ENCODE measurements around the gene PJVK.
"Not testable (repeated sequence)": the region's sequence is repeated elsewhere in the genome, so short reads cannot be mapped to it uniquely, and the experiment has no call there.

PJVK gene

DNA sequence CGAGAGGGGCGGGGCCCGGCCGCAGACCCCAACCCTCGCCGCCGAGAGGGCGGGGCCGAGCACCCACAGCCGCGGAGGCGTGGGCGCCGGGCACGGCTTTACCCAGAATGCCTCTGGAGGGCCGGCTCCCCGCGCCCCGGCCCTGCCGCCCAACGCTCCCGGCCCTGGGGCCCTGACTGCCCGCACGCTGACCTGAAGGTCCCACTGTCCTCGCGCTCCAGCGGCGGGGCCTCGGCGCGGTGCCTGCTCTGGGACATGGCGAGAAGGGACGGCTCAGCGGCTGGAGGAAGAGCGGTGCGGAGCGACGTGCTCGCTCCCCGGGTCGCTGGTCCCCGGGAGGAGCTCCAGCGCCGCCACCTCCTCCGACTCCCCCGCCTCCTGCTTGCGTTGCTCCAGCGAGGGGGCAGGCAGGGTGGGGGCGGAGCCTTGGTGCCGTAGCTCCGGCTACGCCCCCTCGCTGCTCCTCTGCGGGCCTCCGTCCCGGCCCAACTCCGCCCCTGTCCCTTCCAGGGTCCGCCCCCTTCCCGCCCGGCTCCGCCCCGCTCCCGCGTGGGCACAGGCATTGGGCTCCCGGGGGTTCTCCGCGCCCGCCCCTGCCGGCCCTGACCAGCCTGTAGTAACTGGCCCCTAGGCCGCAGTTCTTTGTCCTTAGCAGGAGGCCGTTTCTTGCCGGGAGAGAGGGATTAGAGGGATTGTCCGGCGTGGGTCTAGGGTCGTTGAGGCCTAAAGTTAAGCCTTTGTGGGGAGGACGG lies at the start of gene PJVK, which contains the start of gene PRKRA:
PJVK (plus strand) TSS at position 605 of the 752 bp plus-strand sequence. CDS start 2,032 bp downstream, outside the sequence.
PRKRA (minus strand) TSS at position 402 of the 752 bp plus-strand sequence; CDS start at position 257, 145 bp downstream.
- peak; percentile 93 for ATAC-seq

DNA sequence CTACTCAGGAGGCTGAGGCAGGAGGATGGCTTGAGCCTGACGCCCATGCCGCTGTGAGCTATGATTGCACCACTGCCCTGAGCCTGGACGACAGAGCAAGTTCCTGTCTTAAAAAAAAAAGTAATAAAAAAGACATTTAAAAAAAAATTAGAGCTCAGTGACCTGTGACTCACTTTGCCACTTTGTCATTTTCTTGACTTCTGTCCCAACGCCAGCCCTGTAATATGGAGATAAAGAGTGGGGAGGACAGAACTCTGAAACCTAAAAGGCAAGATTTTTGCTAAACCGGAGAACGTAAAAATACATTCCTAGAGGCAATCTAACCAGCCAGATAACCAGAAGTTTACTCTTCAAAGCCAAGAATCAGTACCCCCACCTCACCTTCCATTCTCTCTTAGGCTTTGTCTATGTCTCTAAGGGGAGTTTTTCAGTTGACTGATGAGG lies 49.2 kb upstream of the PJVK start:
- ATAC-seq (no peak), DNase-seq (ENCODE audit: low spot score in 2 of 2) (no peak)
- no peak overlapping the region for H3K27ac Mint-ChIP-seq
- H3K4me3 Mint-ChIP-seq: no peak overlapping the region
- H3K4me1 Mint-ChIP-seq: peaks cover 15% of the 10 kb centered on the region
- no peaks in the 10 kb centered on the region for H3K36me3 Mint-ChIP-seq
- no peaks in the 10 kb centered on the region for H3K9me3 Mint-ChIP-seq

More for the DNA sequence above, at the start of gene PJVK, which contains the start of gene PRKRA:
- H3K27ac Mint-ChIP-seq: peak within 1 kb of the TSS; percentile 94
- DNase-seq (ENCODE audit: low spot score in 2 of 2): peak; percentile 93 to 98
- H3K4me1 Mint-ChIP-seq: peaks cover 24% of the 10 kb centered on the region
- no peaks in the 10 kb centered on the region for H3K9me3 Mint-ChIP-seq
- H3K4me3 Mint-ChIP-seq: peak within 1 kb of the TSS; percentile 83
- H3K36me3 Mint-ChIP-seq: peaks cover 36% of the 10 kb centered on the region

- DNase-seq (ENCODE audit: low spot score in 2 of 2) (no peak), ATAC-seq (peak; percentile 40)
- Mint-ChIP-seq H3K4me3 (peak overlapping the region; percentile 50), H3K9me3 (no peaks in the 10 kb centered on the region), H3K4me1 (peaks cover 15% of the 10 kb centered on the region), H3K36me3 (no peaks in the 10 kb centered on the region), H3K27ac (peak overlapping the region; percentile 74)
Measured at GRCh38 chr2:178403671-178404306, 47.4 kb upstream of the PJVK start.

GRCh38 chr2:178404368-178404767 lies 46.8 kb upstream of the PJVK start:
- H3K27ac Mint-ChIP-seq: peak overlapping the region; percentile 74
- peak overlapping the region; percentile 50 for H3K4me3 Mint-ChIP-seq
- peaks cover 15% of the 10 kb centered on the region for H3K4me1 Mint-ChIP-seq
- ATAC-seq (peak; percentile 98), DNase-seq (ENCODE audit: low spot score in 2 of 2) (peak; percentile 17 to 79)
- no peaks in the 10 kb centered on the region for H3K9me3 Mint-ChIP-seq
- H3K36me3 Mint-ChIP-seq: no peaks in the 10 kb centered on the region

DNA sequence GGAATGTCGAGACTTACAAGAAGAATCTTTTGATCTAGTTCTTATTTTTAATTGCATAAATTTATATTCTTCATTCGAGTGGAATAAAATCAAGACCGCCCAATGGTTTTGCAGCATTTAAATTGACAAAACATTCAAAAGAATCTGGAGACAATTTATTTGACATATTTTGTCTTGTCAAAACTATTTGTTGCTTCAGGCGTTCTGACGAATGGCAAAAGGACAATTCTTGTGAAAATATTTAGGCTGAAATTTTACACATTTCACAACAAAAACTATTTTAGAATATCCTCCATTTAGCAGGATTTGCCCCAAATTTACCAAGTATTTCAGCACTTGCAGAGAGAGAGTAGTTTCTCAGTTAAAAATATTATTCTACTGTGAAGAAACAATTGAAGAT lies 41.9 kb upstream of the PJVK start:
- no peak for DNase-seq (ENCODE audit: low spot score in 2 of 2)
- ATAC-seq: no peak
- Mint-ChIP-seq H3K27ac (no peak overlapping the region), H3K4me1 (peaks cover 7% of the 10 kb centered on the region), H3K36me3 (no peaks in the 10 kb centered on the region), H3K4me3 (no peak overlapping the region), H3K9me3 (no peaks in the 10 kb centered on the region)

GRCh38 chr2:178412047-178412446 lies 39.1 kb upstream of the PJVK start:
- Mint-ChIP-seq H3K4me1 (peaks cover 21% of the 10 kb centered on the region), H3K27ac (no peak overlapping the region), H3K36me3 (no peaks in the 10 kb centered on the region), H3K4me3 (no peak overlapping the region), H3K9me3 (no peaks in the 10 kb centered on the region)
- ATAC-seq (no peak), DNase-seq (ENCODE audit: low spot score in 2 of 2) (no peak)

DNA sequence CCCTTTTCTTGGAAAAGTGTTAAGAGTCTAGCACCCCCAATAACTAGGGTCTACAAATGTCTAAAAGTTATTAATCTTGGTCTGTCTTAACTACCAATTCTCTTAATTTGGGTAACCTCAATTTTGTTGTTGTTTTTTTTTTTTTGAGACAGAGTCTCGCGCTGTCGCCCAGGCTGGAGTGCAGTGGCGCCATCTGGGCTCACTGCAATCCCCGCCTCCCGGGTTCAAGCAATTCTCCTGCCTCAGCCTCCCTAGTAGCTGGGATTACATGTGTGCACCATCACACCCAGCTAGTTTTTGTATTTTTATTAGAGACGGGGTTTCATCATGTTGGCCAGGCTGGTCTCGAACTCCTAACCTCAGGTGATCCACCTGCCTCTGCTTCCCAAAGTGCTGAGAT lies 38.7 kb upstream of the PJVK start:
- Mint-ChIP-seq H3K4me1 (peaks cover 21% of the 10 kb centered on the region), H3K27ac (peak overlapping the region; percentile 98), H3K4me3 (peak overlapping the region; percentile 92)
- H3K9me3 Mint-ChIP-seq; ATAC-seq; DNase-seq (ENCODE audit: low spot score in 2 of 2); H3K36me3 Mint-ChIP-seq: not testable (repeated sequence)

DNA sequence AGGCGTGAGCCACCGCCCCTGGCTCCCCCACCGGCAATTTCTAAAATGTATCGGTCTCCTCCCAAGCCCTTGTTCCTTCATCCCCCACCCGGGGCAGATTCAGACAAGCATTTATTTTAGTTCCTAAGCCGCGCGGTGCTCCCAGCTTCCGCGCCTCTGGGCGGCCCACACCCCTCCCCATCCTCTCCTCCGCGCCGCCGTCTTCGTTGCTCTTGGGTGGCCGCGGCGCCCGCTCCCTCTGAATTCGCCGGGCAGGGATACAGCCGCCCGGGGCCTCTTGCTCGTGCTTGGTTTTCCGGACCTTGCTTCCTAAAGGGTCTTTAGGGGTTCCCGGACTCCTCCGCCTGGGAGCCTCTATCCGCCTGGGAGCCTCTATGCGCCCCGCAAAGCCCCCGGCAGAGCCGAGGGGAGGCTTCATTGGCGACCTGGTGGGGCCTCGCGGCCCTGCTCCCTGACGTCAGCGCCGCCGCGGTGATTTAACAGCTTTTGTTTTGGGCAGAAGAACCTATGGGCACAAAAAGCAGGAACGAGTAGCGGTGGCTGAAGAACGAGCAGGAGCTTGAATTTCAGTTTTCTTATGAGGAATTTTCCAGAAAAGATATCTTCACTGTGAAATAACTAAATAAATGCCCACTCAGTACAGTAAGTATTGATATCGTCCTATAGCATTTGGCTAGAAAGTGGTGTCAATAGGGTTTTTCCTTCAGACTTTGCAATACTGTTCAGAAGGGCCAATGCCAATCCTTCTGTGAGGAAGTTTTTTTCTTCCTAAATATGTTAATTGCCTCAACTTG lies 37.5 kb upstream of the PJVK start:
- H3K4me1 Mint-ChIP-seq: peaks cover 21% of the 10 kb centered on the region
- H3K4me3 Mint-ChIP-seq: peak overlapping the region; percentile 92
- DNase-seq (ENCODE audit: low spot score in 2 of 2) (peak; percentile 60 to 90), ATAC-seq (peak; percentile 88)
- peak overlapping the region; percentile 98 for H3K27ac Mint-ChIP-seq
- H3K36me3 Mint-ChIP-seq: no peaks in the 10 kb centered on the region
- no peaks in the 10 kb centered on the region for H3K9me3 Mint-ChIP-seq

DNA sequence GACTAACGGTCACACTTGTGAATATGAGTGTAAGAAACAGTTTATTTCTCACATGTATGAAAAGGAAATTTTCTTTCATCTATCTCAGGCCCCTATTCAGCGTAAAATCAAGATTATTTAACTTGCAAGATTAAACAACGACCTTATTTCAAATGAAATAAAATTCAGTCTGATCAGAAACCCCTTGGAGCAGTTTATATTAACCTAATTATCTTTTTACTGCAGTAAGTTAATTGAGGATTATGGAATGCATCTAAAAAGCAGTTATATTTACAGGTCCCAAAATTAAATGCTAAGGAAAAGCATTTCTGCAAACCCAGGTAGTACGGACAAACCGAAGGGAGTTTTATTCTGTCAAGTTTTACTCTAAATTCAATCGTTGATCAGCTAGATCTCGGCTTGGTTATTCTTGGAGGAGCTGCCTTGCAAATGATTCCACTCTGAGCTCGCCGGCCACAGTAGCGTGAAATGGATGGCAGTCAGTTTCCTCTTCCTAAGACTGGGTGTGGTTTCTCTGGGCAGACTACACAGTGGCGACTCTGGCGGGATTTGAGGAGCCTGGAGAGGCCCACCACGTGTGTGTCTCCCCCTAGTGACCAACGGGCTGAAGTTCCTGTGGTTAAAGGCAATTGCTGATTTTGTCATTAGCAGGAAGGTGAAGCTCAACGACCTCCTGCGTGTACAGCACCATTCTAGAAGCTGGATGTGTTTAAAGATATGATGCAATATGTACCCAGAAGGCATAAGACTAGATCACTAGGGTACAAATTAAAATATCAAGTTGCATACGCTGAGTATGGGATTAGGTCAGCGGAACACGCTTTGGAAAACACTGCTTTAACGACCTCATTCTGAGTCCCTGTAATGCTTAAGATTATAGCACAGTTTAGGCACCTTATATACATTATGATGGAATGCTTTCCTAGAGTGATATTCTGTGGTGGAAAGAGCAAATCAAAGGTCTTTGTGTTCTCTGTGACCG lies 36.6 kb upstream of the PJVK start:
- DNase-seq (ENCODE audit: low spot score in 2 of 2): peak; percentile 71 to 89
- Mint-ChIP-seq H3K4me1 (peaks cover 21% of the 10 kb centered on the region), H3K36me3 (no peaks in the 10 kb centered on the region), H3K4me3 (peak overlapping the region; percentile 92), H3K9me3 (no peaks in the 10 kb centered on the region), H3K27ac (peak overlapping the region; percentile 98)
- peak; percentile 86 for ATAC-seq

GRCh38 chr2:178415979-178416378 lies 35.2 kb upstream of the PJVK start:
- Mint-ChIP-seq H3K9me3 (no peaks in the 10 kb centered on the region), H3K27ac (no peak overlapping the region), H3K4me3 (no peak overlapping the region), H3K36me3 (peaks cover 7% of the 10 kb centered on the region), H3K4me1 (peaks cover 21% of the 10 kb centered on the region)
- ATAC-seq (no peak), DNase-seq (ENCODE audit: low spot score in 2 of 2) (no peak)

DNA sequence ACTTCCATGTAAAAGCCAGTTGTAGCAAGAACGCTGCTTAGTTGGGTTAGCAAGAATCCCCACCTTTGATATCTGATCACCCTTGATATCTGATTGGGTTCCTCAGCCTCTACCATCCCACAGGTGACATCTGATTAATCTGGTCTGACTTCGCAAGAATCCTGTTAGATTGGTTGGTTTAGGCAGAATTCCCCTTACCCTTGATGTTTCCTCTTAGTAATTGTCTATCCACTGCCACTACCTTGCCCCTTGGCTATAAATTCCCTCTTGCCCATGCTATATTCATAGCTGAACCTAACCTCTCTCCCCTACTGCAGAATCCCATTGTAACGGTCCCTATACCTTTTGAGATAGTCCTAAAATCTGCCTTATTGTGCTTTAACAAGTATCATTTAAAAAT lies 33.3 kb upstream of the PJVK start:
- Mint-ChIP-seq H3K4me3 (no peak overlapping the region), H3K27ac (no peak overlapping the region), H3K36me3 (peaks cover 7% of the 10 kb centered on the region), H3K4me1 (peaks cover 21% of the 10 kb centered on the region), H3K9me3 (no peaks in the 10 kb centered on the region)
- ATAC-seq (no peak), DNase-seq (ENCODE audit: low spot score in 2 of 2) (no peak)

- Mint-ChIP-seq H3K4me3 (no peak overlapping the region), H3K4me1 (peaks cover 21% of the 10 kb centered on the region), H3K9me3 (no peaks in the 10 kb centered on the region), H3K36me3 (peaks cover 7% of the 10 kb centered on the region), H3K27ac (no peak overlapping the region)
- no peak for ATAC-seq
- DNase-seq (ENCODE audit: low spot score in 2 of 2): no peak
Measured at GRCh38 chr2:178418426-178418825, 32.8 kb upstream of the PJVK start.

GRCh38 chr2:178419123-178419522 lies 32.1 kb upstream of the PJVK start:
- no peak for ATAC-seq
- H3K4me3 Mint-ChIP-seq: no peak overlapping the region
- H3K9me3 Mint-ChIP-seq: no peaks in the 10 kb centered on the region
- H3K4me1 Mint-ChIP-seq: peaks cover 20% of the 10 kb centered on the region
- H3K36me3 Mint-ChIP-seq: peaks cover 7% of the 10 kb centered on the region
- DNase-seq (ENCODE audit: low spot score in 2 of 2): no peak
- H3K27ac Mint-ChIP-seq: no peak overlapping the region

- H3K36me3 Mint-ChIP-seq: peaks cover 7% of the 10 kb centered on the region
- H3K4me1 Mint-ChIP-seq: peaks cover 8% of the 10 kb centered on the region
- no peak overlapping the region for H3K4me3 Mint-ChIP-seq
- no peak overlapping the region for H3K27ac Mint-ChIP-seq
- DNase-seq (ENCODE audit: low spot score in 2 of 2): no peak
- peaks cover 2% of the 10 kb centered on the region for H3K9me3 Mint-ChIP-seq
- no peak for ATAC-seq
Measured at GRCh38 chr2:178420463-178420999, 30.6 kb upstream of the PJVK start.
